ENCODE measurements around the gene TMEM154. TPM values are rescaled to one million over a fixed set of nuclear protein-coding genes. Genes with fewer than 3 reads are reported as not detected.

The TMEM154 gene
- total RNA-seq, 1 experiment from 2014 or later: 34.5 TPM

- DNase-seq: no peak
- CTCF ChIA-PET: no interaction called here
- no peaks in the 10 kb centered on the region for H3K9me2 ChIP-seq (ENCODE audit: insufficient read depth)
- peaks cover 16% of the 10 kb centered on the region; the same call in 1 of the 2 replicates for H3K4me1 ChIP-seq (replicated peaks; ENCODE audit: insufficient read depth)
- no peaks in the 10 kb centered on the region for H4K20me1 ChIP-seq (ENCODE audit: insufficient read depth)
- intact Hi-C loops (cut with micrococcal nuclease; ENCODE audit: unreplicated experiment): no loop called here
- no peaks in the 10 kb centered on the region for H3K79me2 ChIP-seq (ENCODE audit: low read depth)
- POLR2A ChIA-PET (ENCODE audit: unreplicated experiment): no interaction called here
- H3K36me3 ChIP-seq (ENCODE audit: low read depth): no peaks in the 10 kb centered on the region
- H3F3A ChIP-seq (ENCODE audit: insufficient read depth, low read depth): peaks cover 10% of the 10 kb centered on the region; the same call in 1 of the 2 replicates
- no peak overlapping the region for H3K4me2 ChIP-seq
- no peak for TF ChIP-seq CTCF (conservative IDR thresholded peaks at IDR 0.05)
- no peak for TF ChIP-seq EZH2 (IDR thresholded peaks at IDR 0.05; ENCODE audit: low read depth)
- no peak overlapping the region for H3K4me3 ChIP-seq
- H3K9me3 ChIP-seq (ENCODE audit: insufficient read depth, low read depth): no peaks in the 10 kb centered on the region
- BruUV-seq (replicated peaks): no TSS peak
- H2AFZ ChIP-seq: no peak overlapping the region
- H3K27ac ChIP-seq: no peak overlapping the region
- no peaks in the 10 kb centered on the region for H3K27me3 ChIP-seq (ENCODE audit: insufficient read depth, low read depth)
Observed at GRCh38 chr4:152587127-152587526, 92.7 kb downstream of the TMEM154 start.

GRCh38 chr4:152586668-152587067 lies 93.1 kb downstream of the TMEM154 start:
- no peaks in the 10 kb centered on the region for H3K9me2 ChIP-seq (ENCODE audit: insufficient read depth)
- H2AFZ ChIP-seq: no peak overlapping the region
- H4K20me1 ChIP-seq (ENCODE audit: insufficient read depth): no peaks in the 10 kb centered on the region
- H3F3A ChIP-seq (ENCODE audit: insufficient read depth, low read depth): peaks cover 10% of the 10 kb centered on the region; the same call in 1 of the 2 replicates
- TF ChIP-seq EZH2 (IDR thresholded peaks at IDR 0.05; ENCODE audit: low read depth) (no peak), CTCF (conservative IDR thresholded peaks at IDR 0.05) (no peak)
- no peak overlapping the region for H3K27ac ChIP-seq
- POLR2A ChIA-PET (ENCODE audit: unreplicated experiment): no interaction called here
- BruUV-seq (replicated peaks): no TSS peak
- intact Hi-C loops (cut with micrococcal nuclease; ENCODE audit: unreplicated experiment): no loop called here
- H3K4me2 ChIP-seq: no peak overlapping the region
- H3K27me3 ChIP-seq (ENCODE audit: insufficient read depth, low read depth): no peaks in the 10 kb centered on the region
- no peak overlapping the region for H3K4me3 ChIP-seq
- CTCF ChIA-PET: no interaction called here
- H3K9me3 ChIP-seq (ENCODE audit: insufficient read depth, low read depth): no peaks in the 10 kb centered on the region
- no peaks in the 10 kb centered on the region for H3K79me2 ChIP-seq (ENCODE audit: low read depth)
- no peak for DNase-seq
- H3K4me1 ChIP-seq (replicated peaks; ENCODE audit: insufficient read depth): peaks cover 16% of the 10 kb centered on the region; the same call in 1 of the 2 replicates
- H3K36me3 ChIP-seq (ENCODE audit: low read depth): no peaks in the 10 kb centered on the region

GRCh38 chr4:152585023-152585441 lies 94.8 kb downstream of the TMEM154 start:
- Histone ChIP-seq H3K4me2 (no peak overlapping the region), H3K36me3 (ENCODE audit: low read depth) (no peaks in the 10 kb centered on the region), H3F3A (ENCODE audit: insufficient read depth, low read depth) (peaks cover 4% of the 10 kb centered on the region; the same call in 1 of the 2 replicates), H3K4me3 (no peak overlapping the region), H3K79me2 (ENCODE audit: low read depth) (no peaks in the 10 kb centered on the region), H4K20me1 (ENCODE audit: insufficient read depth) (no peaks in the 10 kb centered on the region), H3K9me3 (ENCODE audit: insufficient read depth, low read depth) (no peaks in the 10 kb centered on the region), H3K27ac (no peak overlapping the region), H3K4me1 (replicated peaks; ENCODE audit: insufficient read depth) (0 out of 2 replicates have a peak, but pooled peaks cover 8% of the 10 kb centered on the region), H2AFZ (no peak overlapping the region), H3K9me2 (ENCODE audit: insufficient read depth) (no peaks in the 10 kb centered on the region), H3K27me3 (ENCODE audit: insufficient read depth, low read depth) (no peaks in the 10 kb centered on the region)
- DNase-seq: no peak
- ChIA-PET POLR2A (ENCODE audit: unreplicated experiment) (no interaction called here), CTCF (no interaction called here)
- intact Hi-C loops (cut with micrococcal nuclease; ENCODE audit: unreplicated experiment): no loop called here
- TF ChIP-seq EZH2 (IDR thresholded peaks at IDR 0.05; ENCODE audit: low read depth) (no peak), CTCF (conservative IDR thresholded peaks at IDR 0.05) (no peak)
- BruUV-seq (replicated peaks): no TSS peak
